HepG2 (cell line): ENCODE results near the gene GRIK5. TPM values are rescaled to one million over a fixed set of nuclear protein-coding genes. Genes with fewer than 3 reads are reported as not detected.

Source experiments
- ARHGAP35 ChIP-seq: sonication (generic); formaldehyde crosslinking; IDR thresholded peaks from 2 replicates; pipeline ENCODE4 v1.9.0; 2022; ENCODE audit warnings: mild to moderate bottlenecking, inconsistent platforms, moderate library complexity, missing genetic modification reagents, borderline replicate concordance
- ARID2 ChIP-seq: sonication (generic); formaldehyde crosslinking; IDR thresholded peaks from 2 replicates; pipeline ENCODE4 v1.8.1; 2022; ENCODE audit warnings: mild to moderate bottlenecking, missing genetic modification reagents, borderline replicate concordance
- ELK4 ChIP-seq: sonication (generic); formaldehyde crosslinking; IDR thresholded peaks from 2 replicates; pipeline ENCODE4 v1.9.0; 2021; ENCODE audit warnings: missing genetic modification reagents, borderline replicate concordance
- FLYWCH1 ChIP-seq: sonication (generic); formaldehyde crosslinking; IDR thresholded peaks from 2 replicates; pipeline ENCODE4 v1.8.1; 2023; ENCODE audit warnings: mild to moderate bottlenecking, missing genetic modification reagents
- FOXA3 ChIP-seq: IDR thresholded peaks from 2 replicates; pipeline ENCODE4 v1.6.1; 2016; ENCODE audit warnings: missing genetic modification reagents, missing compliant biosample characterization
- HNRNPL ChIP-seq: fragments of 200-400 bp; formaldehyde crosslinking; IDR thresholded peaks from 2 replicates; pipeline ENCODE4 v1.6.1; 2017; ENCODE audit warnings: mild to moderate bottlenecking, low read depth, low read length
- ISX ChIP-seq: sonication (generic); formaldehyde crosslinking; conservative IDR thresholded peaks from 2 replicates; pipeline ENCODE4 v1.5.0; 2020; ENCODE audit warnings: missing genetic modification reagents
- NAIF1 ChIP-seq: sonication (generic); formaldehyde crosslinking; IDR thresholded peaks from 2 replicates; pipeline ENCODE4 v1.5.0; 2020; ENCODE audit warnings: mild to moderate bottlenecking, missing genetic modification reagents, borderline replicate concordance
- NONO ChIP-seq, 2 experiments: fragments of 450-650 bp in 1 of 2; sonication (generic) in 1 of 2; formaldehyde crosslinking in 1 of 2; IDR thresholded peaks in 1 of 2; conservative IDR thresholded peaks in 1 of 2; 2 replicates each; pipeline versions ENCODE4 v1.6.1 to v1.8.0; 2017 to 2022; ENCODE audit warnings: mild to moderate bottlenecking in 1 of 2, missing genetic modification reagents in 1 of 2, moderate library complexity in 1 of 2
- PAF1 ChIP-seq: IDR thresholded peaks from 2 replicates; pipeline ENCODE4 v1.6.1; 2016; ENCODE audit warnings: missing genetic modification reagents, missing compliant biosample characterization
- PATZ1 ChIP-seq: sonication (generic); formaldehyde crosslinking; IDR thresholded peaks from 2 replicates; pipeline ENCODE4 v1.4.0; 2020; ENCODE audit warnings: missing genetic modification reagents
- SMYD3 ChIP-seq: sonication (generic); formaldehyde crosslinking; IDR thresholded peaks from 2 replicates; pipeline ENCODE4 v1.8.1; 2023; ENCODE audit warnings: mild to moderate bottlenecking, missing genetic modification reagents
- SNAPC5 ChIP-seq: sonication (generic); formaldehyde crosslinking; IDR thresholded peaks from 2 replicates; pipeline ENCODE4 v1.8.1; 2023; ENCODE audit warnings: mild to moderate bottlenecking, missing genetic modification reagents, borderline replicate concordance
- TCF7 ChIP-seq: sonication (generic); IDR thresholded peaks from 2 replicates; pipeline ENCODE4 v1.6.1; 2016; ENCODE audit warnings: antibody characterized with exemption, low read depth
- TFDP2 ChIP-seq: sonication (generic); formaldehyde crosslinking; IDR thresholded peaks from 2 replicates; pipeline ENCODE4 v1.4.0; 2020; ENCODE audit warnings: missing genetic modification reagents
- TSC22D2 ChIP-seq: sonication (generic); formaldehyde crosslinking; IDR thresholded peaks from 2 replicates; pipeline ENCODE4 v1.5.1; 2020; ENCODE audit warnings: missing genetic modification reagents, mild to moderate bottlenecking, borderline replicate concordance
- USF2 ChIP-seq, 2 experiments: sonication (generic) in 1 of 2; formaldehyde crosslinking in 1 of 2; IDR thresholded peaks; 2 replicates each; pipeline versions ENCODE4 v1.5.1 to v1.6.1; 2011 to 2020; ENCODE audit warnings: borderline replicate concordance in 1 of 2, low read depth in 1 of 2, low read length in 1 of 2, mild to moderate bottlenecking in 1 of 2, missing genetic modification reagents in 1 of 2, moderate library complexity in 1 of 2
- ZBTB8A ChIP-seq: sonication (generic); formaldehyde crosslinking; IDR thresholded peaks from 2 replicates; pipeline ENCODE4 v1.4.0; 2020; ENCODE audit warnings: mild to moderate bottlenecking, low read depth, missing genetic modification reagents, borderline replicate concordance
- ZNF598 ChIP-seq: sonication (generic); formaldehyde crosslinking; IDR thresholded peaks from 2 replicates; pipeline ENCODE4 v1.5.1; 2020; ENCODE audit warnings: mild to moderate bottlenecking, missing genetic modification reagents, borderline replicate concordance
- ZNF761 ChIP-seq: sonication (generic); formaldehyde crosslinking; conservative IDR thresholded peaks from 2 replicates; pipeline ENCODE4 v1.4.0; 2020; ENCODE audit warnings: mild to moderate bottlenecking, missing genetic modification reagents
- ZNF766 ChIP-seq: sonication (generic); formaldehyde crosslinking; IDR thresholded peaks from 2 replicates; pipeline ENCODE4 v1.5.0; 2020; ENCODE audit warnings: missing genetic modification reagents, borderline replicate concordance
- ZNF768 ChIP-seq: sonication (generic); formaldehyde crosslinking; IDR thresholded peaks from 2 replicates; pipeline ENCODE4 v1.4.0; 2020; ENCODE audit warnings: missing genetic modification reagents
- polyA plus RNA-seq, 8 experiments: library from polyadenylated mRNA; depleted of rRNA in 3 of 8; stranded (reverse) in 7 of 8; unstranded in 1 of 8; fragments of >200 nt; fragmentation: Illumina TruSeq in 4 of 8; extraction: Trizol in 4 of 8; gene quantifications; 2 replicates each; pipeline versions ENCODE4 v1.2.1 to v1.2.3, GENCODE V29; 2011 to 2016; ENCODE audit warnings: low read depth in 4 of 8, missing spikeins in 1 of 8, mixed read lengths in 1 of 8; ENCODE audit not compliant: insufficient read depth in 1 of 8
- total RNA-seq, 5 experiments: library from RNA; depleted of rRNA; stranded (reverse); fragments of >200 nt; fragmentation: Illumina TruSeq; extraction: Trizol; gene quantifications; 2 replicates each; pipeline ENCODE4 v1.2.3, GENCODE V29; 2016; ENCODE audit warnings: low read depth in 1 of 5

Gene GRIK5
- total and polyA plus RNA-seq, 2 of the 13 experiments (the other 11 are each of a cell fraction or from before 2014, with no cell fraction given), result not detected

- no peak for TF ChIP-seq ZBTB8A (CRISPR knock-in tag)
- no peak for TF ChIP-seq TSC22D2 (CRISPR knock-in tag)
- TF ChIP-seq ISX (CRISPR knock-in tag), result no peak
- no peak for TF ChIP-seq ARID2
- TF ChIP-seq HNRNPL, result no peak
- no peak; the same call in 1 of the 2 replicates for TF ChIP-seq ARHGAP35
- no peak for TF ChIP-seq ZNF766 (CRISPR knock-in tag)
- TF ChIP-seq FLYWCH1, result no peak
- no peak for TF ChIP-seq PAF1 (CRISPR knock-in tag)
- TF ChIP-seq USF2 (IDR thresholded peaks at IDR 0.05; ENCODE audit: low read depth, low read length), result no peak
- TF ChIP-seq USF2 (CRISPR knock-in tag; IDR thresholded peaks at IDR 0.05; ENCODE audit: borderline replicate concordance), result no peak
- no peak for TF ChIP-seq FOXA3
- no peak for TF ChIP-seq ELK4 (CRISPR knock-in tag)
- TF ChIP-seq TFDP2 (CRISPR knock-in tag), result no peak
- TF ChIP-seq NAIF1, result no peak
- TF ChIP-seq TCF7, result no peak
- no peak for TF ChIP-seq ZNF761 (CRISPR knock-in tag)
- no peak for TF ChIP-seq ZNF598 (CRISPR knock-in tag)
- no peak for TF ChIP-seq ZNF768
- 0 out of 2 replicates have a peak, but pooled peaks have one; percentile 9 for TF ChIP-seq PATZ1
- 0 out of 2 replicates have a peak, but pooled peaks have one; percentile 12 for TF ChIP-seq SMYD3 (CRISPR knock-in tag)
- TF ChIP-seq SNAPC5 (CRISPR knock-in tag), result 0 out of 2 replicates have a peak, but pooled peaks have one; percentile 19
- TF ChIP-seq NONO (IDR thresholded peaks at IDR 0.05), result no peak
- TF ChIP-seq NONO (CRISPR knock-in tag; conservative IDR thresholded peaks at IDR 0.05), result 0 out of 2 replicates have a peak, but pooled peaks have one; percentile 35
Measured at GRCh38 chr19:41958367-41959055, 111.5 kb downstream of the GRIK5 start (continued).
